Endothelial cell (in vitro differentiated cells): ENCODE results near the gene ADGRG1. TPM values are rescaled to one million over a fixed set of nuclear protein-coding genes. Genes with fewer than 3 reads are reported as not detected.

Experiments
- DNase-seq: peaks from one replicate; pipeline ENCODE4 v3.0.0; 2021; ENCODE audit warnings: low spot score
- H3K27ac Mint-ChIP-seq: one replicate; pipeline ENCODE4 v1.8.0; 2021; ENCODE audit warnings: mixed read lengths, inconsistent platforms; ENCODE audit not compliant: unreplicated experiment
- H3K27me3 Mint-ChIP-seq: one replicate; pipeline ENCODE4 v1.8.0; 2021; ENCODE audit warnings: mild to moderate bottlenecking, moderate library complexity, mixed read lengths, inconsistent platforms; ENCODE audit not compliant: unreplicated experiment
- H3K36me3 Mint-ChIP-seq: one replicate; pipeline ENCODE4 v1.8.0; 2021; ENCODE audit warnings: mild to moderate bottlenecking, low read depth, mixed read lengths, inconsistent platforms; ENCODE audit not compliant: unreplicated experiment
- H3K4me1 Mint-ChIP-seq: one replicate; pipeline ENCODE4 v1.8.0; 2021; ENCODE audit warnings: mild to moderate bottlenecking, mixed read lengths, inconsistent platforms; ENCODE audit not compliant: unreplicated experiment
- H3K4me3 Mint-ChIP-seq: one replicate; pipeline ENCODE4 v1.8.0; 2021; ENCODE audit warnings: mild to moderate bottlenecking, mixed read lengths, inconsistent platforms; ENCODE audit not compliant: unreplicated experiment
- H3K9me3 Mint-ChIP-seq: one replicate; pipeline ENCODE4 v1.8.0; 2021; ENCODE audit warnings: mixed read lengths, inconsistent platforms; ENCODE audit not compliant: unreplicated experiment
- total RNA-seq: library from RNA; stranded (reverse); fragmentation: NEBNext Ultra II Directional; extraction: Animal tissue kit (Norgen Biotek cat#: 25700); gene quantifications from one replicate; pipeline ENCODE4 v1.2.1, GENCODE V29; 2021; ENCODE audit not compliant: unreplicated experiment
- TF ChIP-seq, protein P1 (sequence below): fragments of 200-600 bp; sonication (generic); IDR thresholded peaks from one replicate; pipeline ENCODE4 v1.5.0; 2021; ENCODE audit warnings: antibody characterized with exemption; ENCODE audit not compliant: unreplicated experiment

Gene ADGRG1
- total RNA-seq, 1 donor from 2014 or later = 2.7 TPM

DNA sequence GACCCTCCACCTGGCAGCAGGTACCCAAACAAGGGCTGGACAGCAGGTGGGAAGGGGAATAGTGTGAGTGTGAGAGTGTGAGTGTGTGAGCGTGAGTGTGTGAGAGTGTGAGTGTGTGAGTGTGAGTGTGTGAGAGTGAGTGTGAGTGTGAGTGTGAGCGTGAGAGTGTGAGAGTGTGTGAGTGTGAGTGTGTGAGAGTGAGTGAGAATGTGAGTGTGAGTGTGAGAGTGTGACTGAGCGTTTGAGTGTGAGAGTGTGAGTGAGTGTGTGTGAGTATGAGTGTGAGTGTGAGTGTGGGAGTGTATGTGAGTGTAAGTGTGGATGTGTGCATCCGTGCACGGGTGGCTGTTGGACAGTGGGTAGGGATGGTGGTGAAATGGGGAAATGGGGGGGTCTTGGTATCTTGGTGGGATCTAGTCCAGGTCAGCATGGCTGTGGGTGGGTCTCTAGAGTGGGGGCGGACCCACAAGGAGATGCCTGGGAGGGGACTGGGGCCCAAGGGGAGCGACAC, 408 bp downstream of the ADGRG1 start:
- no peak for DNase-seq
- H3K9me3 Mint-ChIP-seq = no peaks in the 10 kb centered on the region
- H3K27ac Mint-ChIP-seq = peak overlapping the region; percentile 31
- peaks cover 4% of the 10 kb centered on the region for H3K36me3 Mint-ChIP-seq
- H3K4me3 Mint-ChIP-seq = peak overlapping the region; percentile 16
- peaks cover 12% of the 10 kb centered on the region for H3K4me1 Mint-ChIP-seq
- peaks cover 7% of the 10 kb centered on the region for H3K27me3 Mint-ChIP-seq
- TF ChIP-seq, protein P1, sequence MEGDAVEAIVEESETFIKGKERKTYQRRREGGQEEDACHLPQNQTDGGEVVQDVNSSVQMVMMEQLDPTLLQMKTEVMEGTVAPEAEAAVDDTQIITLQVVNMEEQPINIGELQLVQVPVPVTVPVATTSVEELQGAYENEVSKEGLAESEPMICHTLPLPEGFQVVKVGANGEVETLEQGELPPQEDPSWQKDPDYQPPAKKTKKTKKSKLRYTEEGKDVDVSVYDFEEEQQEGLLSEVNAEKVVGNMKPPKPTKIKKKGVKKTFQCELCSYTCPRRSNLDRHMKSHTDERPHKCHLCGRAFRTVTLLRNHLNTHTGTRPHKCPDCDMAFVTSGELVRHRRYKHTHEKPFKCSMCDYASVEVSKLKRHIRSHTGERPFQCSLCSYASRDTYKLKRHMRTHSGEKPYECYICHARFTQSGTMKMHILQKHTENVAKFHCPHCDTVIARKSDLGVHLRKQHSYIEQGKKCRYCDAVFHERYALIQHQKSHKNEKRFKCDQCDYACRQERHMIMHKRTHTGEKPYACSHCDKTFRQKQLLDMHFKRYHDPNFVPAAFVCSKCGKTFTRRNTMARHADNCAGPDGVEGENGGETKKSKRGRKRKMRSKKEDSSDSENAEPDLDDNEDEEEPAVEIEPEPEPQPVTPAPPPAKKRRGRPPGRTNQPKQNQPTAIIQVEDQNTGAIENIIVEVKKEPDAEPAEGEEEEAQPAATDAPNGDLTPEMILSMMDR = no peak

DNA sequence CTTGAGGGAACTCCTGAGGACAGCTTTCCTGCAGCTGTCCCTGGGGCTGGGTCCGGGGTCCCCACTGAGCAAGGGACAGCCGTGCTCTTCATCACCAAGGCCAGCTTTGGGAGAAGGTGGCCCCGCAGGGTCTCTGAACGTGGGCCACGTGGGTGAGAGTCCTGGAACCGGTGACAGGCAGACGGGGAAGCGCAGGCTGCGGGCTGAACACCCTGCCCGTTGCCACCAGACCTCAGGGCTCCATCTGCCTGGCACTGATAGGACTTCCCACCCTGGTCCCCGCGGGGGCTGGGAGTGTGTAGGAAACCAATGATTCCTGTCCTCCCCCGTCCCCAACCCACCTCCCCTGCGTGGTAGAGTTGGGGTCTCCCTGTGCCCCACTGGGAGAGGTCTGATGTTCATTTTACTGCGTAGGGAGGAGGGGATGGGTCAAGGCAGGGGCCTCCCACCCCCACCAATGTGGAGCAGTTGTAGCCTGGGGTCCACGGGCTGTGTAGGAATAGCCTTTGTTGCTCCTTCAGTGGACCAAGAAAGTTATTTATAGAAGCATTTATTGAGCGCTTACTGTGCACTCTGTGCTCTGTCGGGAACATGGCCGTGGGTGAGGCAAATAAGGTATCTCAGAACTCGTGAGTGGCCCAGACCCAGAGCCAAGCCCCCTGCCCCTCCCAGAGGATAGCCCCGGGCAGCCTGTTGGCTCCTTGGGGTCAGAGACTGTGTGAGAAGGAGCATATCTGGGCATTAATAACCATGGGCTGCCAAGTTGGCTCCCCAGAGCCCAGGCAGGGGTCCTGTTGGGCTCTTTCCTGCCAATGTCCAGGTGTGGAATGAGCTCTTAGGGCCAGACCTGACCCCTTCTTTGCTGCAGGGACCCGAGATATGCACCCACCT, 1.3 kb downstream of the ADGRG1 start:
- no peak overlapping the region for H3K27ac Mint-ChIP-seq
- no peak overlapping the region for H3K4me3 Mint-ChIP-seq
- no peak for DNase-seq
- H3K36me3 Mint-ChIP-seq = peaks cover 4% of the 10 kb centered on the region
- peaks cover 12% of the 10 kb centered on the region for H3K4me1 Mint-ChIP-seq
- TF ChIP-seq, protein P1 = no peak
- no peaks in the 10 kb centered on the region for H3K9me3 Mint-ChIP-seq
- H3K27me3 Mint-ChIP-seq = peaks cover 10% of the 10 kb centered on the region

DNA sequence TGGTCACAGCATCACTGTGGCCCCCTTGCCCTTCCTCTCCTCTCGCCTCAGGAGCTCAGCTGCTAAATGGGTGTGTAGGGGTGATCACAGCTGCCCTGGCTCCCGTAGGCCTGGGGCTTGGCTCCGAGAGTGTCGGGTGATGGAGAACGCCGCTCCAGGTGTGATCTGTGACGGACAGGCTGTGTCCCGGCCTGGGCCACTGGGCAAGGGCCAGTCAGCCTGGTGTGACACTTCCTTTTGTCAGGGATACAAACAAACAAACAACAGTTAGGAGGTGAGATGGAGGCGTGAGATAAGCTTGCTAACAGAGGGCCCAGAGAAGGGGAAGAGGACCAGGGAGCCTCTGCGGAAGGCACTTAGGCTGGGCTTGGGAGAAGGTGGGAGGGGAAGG, 2.0 kb downstream of the ADGRG1 start:
- Mint-ChIP-seq H3K4me3 (no peak overlapping the region), H3K36me3 (peaks cover 4% of the 10 kb centered on the region), H3K9me3 (no peaks in the 10 kb centered on the region), H3K27ac (no peak overlapping the region), H3K27me3 (peaks cover 10% of the 10 kb centered on the region), H3K4me1 (peaks cover 12% of the 10 kb centered on the region)
- no peak for DNase-seq
- TF ChIP-seq, protein P1 = no peak

DNA sequence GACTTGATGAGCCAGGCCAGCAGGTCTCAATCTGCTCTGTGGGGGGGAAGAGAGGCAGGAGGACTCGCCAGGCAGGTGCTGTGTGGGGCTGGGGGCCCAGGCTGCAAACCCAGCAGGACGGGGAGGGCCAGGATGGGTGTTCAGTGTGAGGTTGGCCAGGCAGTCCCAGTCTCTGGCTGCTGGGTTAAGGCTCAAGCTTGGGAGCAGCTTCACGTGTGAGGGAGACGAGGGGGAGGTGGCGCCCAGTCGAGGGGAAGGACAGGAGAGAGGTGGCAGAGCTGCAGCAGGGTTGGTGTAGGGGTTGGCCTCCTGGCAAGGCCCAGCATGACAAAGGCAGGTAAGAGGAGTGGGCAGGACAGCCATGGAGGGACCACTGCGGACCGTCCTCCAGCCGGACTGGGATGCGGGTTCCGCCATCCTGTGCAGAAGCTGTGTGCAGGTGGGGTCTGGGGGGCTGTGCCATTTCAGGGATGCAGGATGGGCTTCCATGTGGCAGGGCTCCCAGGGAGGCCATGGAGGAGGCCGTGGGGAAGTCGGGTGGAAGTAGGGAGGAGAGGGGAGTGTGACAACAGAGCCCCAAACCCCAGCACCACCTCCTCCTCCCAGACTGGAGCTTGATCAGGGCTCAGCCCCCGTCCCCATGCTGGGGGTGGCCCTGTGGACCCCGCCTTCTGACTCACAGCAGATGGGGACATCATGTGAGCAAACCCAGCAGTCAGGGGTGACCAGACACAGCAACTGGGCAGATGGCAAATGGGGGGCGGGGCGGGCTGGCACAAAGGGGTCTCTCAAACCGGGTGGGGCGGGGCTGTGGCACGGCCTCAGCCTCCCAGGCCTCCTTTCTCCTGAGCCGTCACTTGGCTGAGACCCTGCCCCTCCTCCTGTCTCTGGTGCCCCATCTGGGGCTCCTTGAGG, 2.8 kb downstream of the ADGRG1 start:
- DNase-seq = no peak
- TF ChIP-seq, protein P1 = no peak
- peaks cover 10% of the 10 kb centered on the region for H3K27me3 Mint-ChIP-seq
- H3K4me1 Mint-ChIP-seq = peaks cover 12% of the 10 kb centered on the region
- H3K36me3 Mint-ChIP-seq = peaks cover 4% of the 10 kb centered on the region
- H3K4me3 Mint-ChIP-seq = no peak overlapping the region
- H3K9me3 Mint-ChIP-seq = no peaks in the 10 kb centered on the region
- no peak overlapping the region for H3K27ac Mint-ChIP-seq
